Thymus (tissue), 11 donors: ENCODE data around the gene NEDD9. TPM values are rescaled to one million over a fixed set of nuclear protein-coding genes. Genes with fewer than 3 reads are reported as not detected.

Experiments used
- DNase-seq, 9 donors: peaks; one replicate each; pipeline ENCODE4 v3.0.0-alpha.2; 2013; ENCODE audit warnings: low spot score in 9 of 9, low read depth in 6 of 9, missing footprints in 1 of 9
- H3K27ac ChIP-seq, 2 donors: one replicate each; pipeline ENCODE4 v1.5.1; 2013; ENCODE audit warnings: control low read depth in 1 of 2, low read depth in 1 of 2, low read length in 1 of 2, mild to moderate bottlenecking in 1 of 2, moderate library complexity in 1 of 2
- H3K27me3 ChIP-seq, 2 donors: one replicate each; pipeline ENCODE4 v1.5.1; 2013; ENCODE audit warnings: low read length in 1 of 2; ENCODE audit not compliant: control insufficient read depth in 2 of 2, insufficient read depth in 1 of 2
- H3K36me3 ChIP-seq, 2 donors: one replicate each; pipeline ENCODE4 v1.5.1; 2013; ENCODE audit warnings: low read length in 1 of 2, mild to moderate bottlenecking in 1 of 2, moderate library complexity in 1 of 2; ENCODE audit not compliant: control insufficient read depth in 2 of 2, insufficient read depth in 2 of 2
- H3K4me1 ChIP-seq, 2 donors: one replicate each; pipeline ENCODE4 v1.5.1; 2013; ENCODE audit warnings: low read length in 2 of 2; ENCODE audit not compliant: control insufficient read depth in 2 of 2, insufficient read depth in 2 of 2
- H3K4me3 ChIP-seq, 2 donors: one replicate each; pipeline ENCODE4 v1.5.1; 2013; ENCODE audit warnings: low read length in 2 of 2, control low read depth in 1 of 2, mild to moderate bottlenecking in 1 of 2
- H3K9me3 ChIP-seq, 2 donors: one replicate each; pipeline ENCODE4 v1.5.1; 2013; ENCODE audit warnings: low read length in 1 of 2, mild to moderate bottlenecking in 1 of 2; ENCODE audit not compliant: control insufficient read depth in 2 of 2, insufficient read depth in 1 of 2
- WGBS: extraction: QIAGEN DNeasy Blood & Tissue Kit; methylation state at CpG from one replicate; pipeline ENCODE4 v1.1.7; 2013; 5-methylcytosine and 5-hydroxymethylcytosine counted together
- polyA plus RNA-seq: library from polyadenylated mRNA; stranded (reverse); fragments of 200-250 nt; gene quantifications from one replicate; pipeline ENCODE4 v1.2.3, GENCODE V29; 2013
- total RNA-seq: library from RNA; stranded (reverse); fragments of 120-200 nt; gene quantifications from one replicate; pipeline ENCODE4 v1.2.4, GENCODE V29; 2013
- donor health status: healthy.

Gene NEDD9
- total and polyA plus RNA-seq, 2 donors = 15.0 to 29.4 TPM

GRCh38 chr6:11152581-11152980, 79.9 kb downstream of the NEDD9 start:
- Histone ChIP-seq H3K27me3 (no peaks in the 10 kb centered on the region), H3K9me3 (no peaks in the 10 kb centered on the region), H3K4me3 (no peak overlapping the region), H3K36me3 (no peaks in the 10 kb centered on the region), H3K4me1 (peaks cover 0 to 4% of the 10 kb centered on the region in 2 donors), H3K27ac (no peak overlapping the region)
- no peak for DNase-seq

- peaks cover 0 to 4% of the 10 kb centered on the region in 2 donors for H3K4me1 ChIP-seq
- H3K9me3 ChIP-seq = no peaks in the 10 kb centered on the region
- no peak overlapping the region for H3K27ac ChIP-seq
- no peak for DNase-seq
- 97% methylated on average over 1 of the region's 1 CpG for WGBS
- H3K36me3 ChIP-seq = no peaks in the 10 kb centered on the region
- no peak overlapping the region for H3K4me3 ChIP-seq
- no peaks in the 10 kb centered on the region for H3K27me3 ChIP-seq
These were observed 81.0 kb downstream of the NEDD9 start for GRCh38 chr6:11151488-11151887.

- Histone ChIP-seq H3K27me3 (no peaks in the 10 kb centered on the region), H3K4me1 (peaks cover 0 to 4% of the 10 kb centered on the region in 2 donors), H3K9me3 (no peaks in the 10 kb centered on the region), H3K4me3 (no peak overlapping the region), H3K27ac (no peak overlapping the region), H3K36me3 (no peaks in the 10 kb centered on the region)
- no peak for DNase-seq
- WGBS = over 99% methylated on average over 3 of the region's 3 CpGs
These were observed 82.9 kb downstream of the NEDD9 start for GRCh38 chr6:11149551-11149950.

- over 99% methylated on average over 4 of the region's 4 CpGs for WGBS
- H3K4me1 ChIP-seq = no peaks in the 10 kb centered on the region
These were observed 86.2 kb downstream of the NEDD9 start for GRCh38 chr6:11146117-11146826.

GRCh38 chr6:11144393-11144851, 88.0 kb downstream of the NEDD9 start:
- Histone ChIP-seq H3K27me3 (no peaks in the 10 kb centered on the region), H3K9me3 (no peaks in the 10 kb centered on the region), H3K4me1 (no peaks in the 10 kb centered on the region), H3K27ac (no peak overlapping the region), H3K36me3 (no peaks in the 10 kb centered on the region), H3K4me3 (no peak overlapping the region)
- WGBS = 36% methylated on average over 6 of the region's 6 CpGs
- DNase-seq = peak; percentile 36 to 80 (median 63)

More at GRCh38 chr6:11146117-11146826, 86.2 kb downstream of the NEDD9 start:
- no peak for DNase-seq
- H3K27me3 ChIP-seq = no peaks in the 10 kb centered on the region
- H3K4me3 ChIP-seq = no peak overlapping the region
- H3K9me3 ChIP-seq = no peaks in the 10 kb centered on the region
- H3K36me3 ChIP-seq = no peaks in the 10 kb centered on the region
- no peak overlapping the region for H3K27ac ChIP-seq

GRCh38 chr6:11143394-11144371, 88.8 kb downstream of the NEDD9 start:
- no peaks in the 10 kb centered on the region for H3K9me3 ChIP-seq
- H3K36me3 ChIP-seq = no peaks in the 10 kb centered on the region
- H3K4me1 ChIP-seq = no peaks in the 10 kb centered on the region
- no peak overlapping the region for H3K27ac ChIP-seq
- DNase-seq = no peak
- no peak overlapping the region for H3K4me3 ChIP-seq
- no peaks in the 10 kb centered on the region for H3K27me3 ChIP-seq
- WGBS = 96% methylated on average over 10 of the region's 10 CpGs

GRCh38 chr6:11142296-11143027, 90.0 kb downstream of the NEDD9 start:
- Histone ChIP-seq H3K4me3 (no peak overlapping the region), H3K27ac (no peak overlapping the region), H3K9me3 (no peaks in the 10 kb centered on the region), H3K36me3 (no peaks in the 10 kb centered on the region), H3K4me1 (no peaks in the 10 kb centered on the region), H3K27me3 (no peaks in the 10 kb centered on the region)
- DNase-seq = no peak
- WGBS = 98% methylated on average over 8 of the region's 8 CpGs

GRCh38 chr6:11141295-11141694, 91.2 kb downstream of the NEDD9 start:
- DNase-seq = no peak

More at GRCh38 chr6:11141295-11141694, 91.2 kb downstream of the NEDD9 start:
- Histone ChIP-seq H3K9me3 (no peaks in the 10 kb centered on the region), H3K27me3 (no peaks in the 10 kb centered on the region), H3K27ac (no peak overlapping the region), H3K4me3 (no peak overlapping the region), H3K4me1 (no peaks in the 10 kb centered on the region), H3K36me3 (no peaks in the 10 kb centered on the region)
- WGBS = 94% methylated on average over 3 of the region's 3 CpGs
